MCF 10A (cell line): ENCODE results near the gene DLG2. TPM values are rescaled to one million over a fixed set of nuclear protein-coding genes. Genes with fewer than 3 reads are reported as not detected.
A peak's percentile ranks its signal among the peaks of the same experiment; 100 is the strongest.

Experiments used
- BruUV-seq: library from RNA; stranded (reverse); fragments of 400-500 nt; replicated peaks from 2 replicates; lab custom pipeline; 2021; lab: Mats Ljungman, UMichigan
- CTCF ChIA-PET: fragments of 300-600 bp; sonication (Branson Sonifier 250); formaldehyde crosslinking; extraction: SDS; loops from one replicate; lab custom pipeline; 2021; ENCODE audit warnings: antibody characterized with exemption, inconsistent platforms; lab: Yijun Ruan, JAX
- POLR2A ChIA-PET: fragments of 300-600, 350-650 bp; sonication (Branson Sonifier 250); formaldehyde crosslinking; extraction: SDS; loops from one replicate; lab custom pipeline; 2020; ENCODE audit warnings: antibody characterized with exemption, inconsistent platforms; lab: Yijun Ruan, JAX
- DNase-seq: peaks from one replicate; pipeline ENCODE4 v3.0.0-alpha.2; 2018; ENCODE audit not compliant: unreplicated experiment
- H3K27ac Mint-ChIP-seq: one replicate; pipeline ENCODE4 v1.8.0; 2022; ENCODE audit warnings: mild to moderate bottlenecking, low read depth, mixed read lengths; ENCODE audit not compliant: unreplicated experiment
- H3K27me3 Mint-ChIP-seq: one replicate; pipeline ENCODE4 v1.8.0; 2022; ENCODE audit warnings: mixed read lengths; ENCODE audit not compliant: insufficient read depth, unreplicated experiment
- H3K36me3 Mint-ChIP-seq: one replicate; pipeline ENCODE4 v1.8.0; 2022; ENCODE audit warnings: mild to moderate bottlenecking, moderate library complexity, mixed read lengths; ENCODE audit not compliant: insufficient read depth, unreplicated experiment
- H3K4me1 Mint-ChIP-seq: one replicate; pipeline ENCODE4 v1.8.0; 2022; ENCODE audit warnings: mixed read lengths; ENCODE audit not compliant: insufficient read depth, unreplicated experiment
- H3K4me3 Mint-ChIP-seq: one replicate; pipeline ENCODE4 v1.8.0; 2022; ENCODE audit warnings: mild to moderate bottlenecking, moderate library complexity, mixed read lengths; ENCODE audit not compliant: unreplicated experiment
- H3K9me3 Mint-ChIP-seq: one replicate; pipeline ENCODE4 v1.8.0; 2022; ENCODE audit warnings: mixed read lengths; ENCODE audit not compliant: unreplicated experiment
- CTCF ChIP-seq: fragments of 200-600 bp; IDR thresholded peaks from one replicate; pipeline ENCODE4 v1.8.0; 2022; ENCODE audit warnings: antibody characterized with exemption, mild to moderate bottlenecking; ENCODE audit not compliant: unreplicated experiment
- intact Hi-C: fragments of 100-400 bp; cut with micrococcal nuclease; formaldehyde crosslinking; loops from 2 replicates; pipeline ENCODE4 v1.14.1; 2022
- total RNA-seq: library from RNA; stranded (reverse); gene quantifications from 2 replicates; pipeline ENCODE4 v1.2.3, GENCODE V29; 2022

DLG2 gene
- total RNA-seq, 1 experiment from 2014 or later: 0.26 TPM

- BruUV-seq: no TSS peak
- Mint-ChIP-seq H3K4me3 (no peak overlapping the region), H3K36me3 (no peaks in the 10 kb centered on the region), H3K9me3 (no peaks in the 10 kb centered on the region), H3K27me3 (peaks cover 62% of the 10 kb centered on the region), H3K27ac (no peak overlapping the region), H3K4me1 (no peaks in the 10 kb centered on the region)
- CTCF ChIA-PET: interaction anchor here (2.0 kb wide), 1 partner anchor 696 kb away, joined by 7 read pairs; no protein-coding TSS in a partner anchor
- no peak for TF ChIP-seq CTCF
- intact Hi-C loops: no loop called here
- no peak for DNase-seq
- POLR2A ChIA-PET: no interaction called here
Observed at GRCh38 chr11:84532364-84532763, 1094.8 kb downstream of the DLG2 start.

GRCh38 chr11:84526250-84526649 lies 1100.9 kb downstream of the DLG2 start:
- intact Hi-C loops: no loop called here
- peaks cover 57% of the 10 kb centered on the region for H3K27me3 Mint-ChIP-seq
- CTCF ChIA-PET: interaction anchor here (1.1 to 4.0 kb wide), 2 partner anchors 142 to 690 kb away, joined by 4 to 25 read pairs; no protein-coding TSS in a partner anchor
- H3K36me3 Mint-ChIP-seq: no peaks in the 10 kb centered on the region
- no TSS peak for BruUV-seq
- no peak overlapping the region for H3K4me3 Mint-ChIP-seq
- POLR2A ChIA-PET: no interaction called here
- no peak for DNase-seq
- no peaks in the 10 kb centered on the region for H3K4me1 Mint-ChIP-seq
- H3K9me3 Mint-ChIP-seq: no peaks in the 10 kb centered on the region
- TF ChIP-seq CTCF: no peak
- no peak overlapping the region for H3K27ac Mint-ChIP-seq

- intact Hi-C loops: loop anchor here (1.0 to 5.0 kb wide), 3 partner anchors 127 to 688 kb away; no protein-coding TSS in a partner anchor
- DNase-seq: peak; percentile 6
- Mint-ChIP-seq H3K4me3 (no peak overlapping the region), H3K9me3 (no peaks in the 10 kb centered on the region), H3K27ac (no peak overlapping the region), H3K27me3 (peaks cover 40% of the 10 kb centered on the region), H3K4me1 (no peaks in the 10 kb centered on the region), H3K36me3 (no peaks in the 10 kb centered on the region)
- no TSS peak for BruUV-seq
- CTCF ChIA-PET: interaction anchor here (0.6 to 4.4 kb wide), 16 partner anchors 39 to 1897 kb away, joined by 3 to 40 read pairs (median 4); no protein-coding TSS in a partner anchor
- TF ChIP-seq CTCF: peak; percentile 53
- POLR2A ChIA-PET: no interaction called here
Observed at GRCh38 chr11:84524422-84525051, 1102.6 kb downstream of the DLG2 start.

- intact Hi-C loops: loop anchor here (5.0 kb wide), 1 partner anchor 125 kb away; no protein-coding TSS in a partner anchor
- POLR2A ChIA-PET: no interaction called here
- DNase-seq: no peak
- Mint-ChIP-seq H3K27me3 (peaks cover 37% of the 10 kb centered on the region), H3K36me3 (no peaks in the 10 kb centered on the region), H3K27ac (no peak overlapping the region), H3K9me3 (no peaks in the 10 kb centered on the region), H3K4me3 (no peak overlapping the region), H3K4me1 (no peaks in the 10 kb centered on the region)
- TF ChIP-seq CTCF: no peak
- no TSS peak for BruUV-seq
- CTCF ChIA-PET: interaction anchor here (2.4 to 4.4 kb wide), 3 partner anchors 41 to 686 kb away, joined by 9 to 40 read pairs (median 25); no protein-coding TSS in a partner anchor
Observed at GRCh38 chr11:84522331-84522730, 1104.8 kb downstream of the DLG2 start.
